B cell (primary cell): ENCODE measurements around the gene LRRC74B. TPM values are rescaled to one million over a fixed set of nuclear protein-coding genes. Genes with fewer than 3 reads are reported as not detected.
A peak's percentile ranks its signal among the peaks of the same experiment; 100 is the strongest.

Experiments
- ATAC-seq: fragments of 200-7000 bp; cut with Tn5 transposase; one replicate; pipeline ENCODE4 v1.10.0; 2021; ENCODE audit warnings: low read depth, mild to moderate bottlenecking, moderate number of reproducible peaks, moderate library complexity
- CTCF ChIA-PET: fragments of 350-600 bp; sonication (Branson Sonifier 250); formaldehyde crosslinking; loops from one replicate; lab custom pipeline; 2021; ENCODE audit warnings: antibody characterized with exemption, inconsistent platforms; lab: Charles Lee
- POLR2A ChIA-PET: fragments of 350-600 bp; sonication (Branson Sonifier 250); formaldehyde crosslinking; loops from one replicate; lab custom pipeline; 2021; ENCODE audit warnings: antibody characterized with exemption; lab: Charles Lee
- DNase-seq: peaks from one replicate; pipeline ENCODE4 v3.0.0; 2013
- H2AFZ ChIP-seq: 2 replicates; pipeline ENCODE4 v1.6.1; 2012; ENCODE audit warnings: mild to moderate bottlenecking, low read depth, low read length; ENCODE audit not compliant: insufficient read depth, poor library complexity, severe bottlenecking
- H3K27ac ChIP-seq, 2 donors: 1 replicate in 1 of 2; 2 replicates in 1 of 2; pipeline ENCODE4 v1.5.1; 2012 to 2013; ENCODE audit warnings: low read length in 2 of 2, mild to moderate bottlenecking in 2 of 2, moderate library complexity in 1 of 2
- H3K27me3 ChIP-seq, 4 experiments: fragments of 200-600 bp in 1 of 4; sonication (generic) in 1 of 4; replicated peaks in 1 of 4; 1 replicate in 2 of 4; 2 replicates in 2 of 4; pipeline versions ENCODE4 v1.6.1 to v1.7.0; 2013 to 2016; ENCODE audit warnings: low read length in 3 of 4, mild to moderate bottlenecking in 2 of 4, mixed read lengths in 1 of 4, moderate library complexity in 1 of 4; ENCODE audit not compliant: insufficient read depth in 4 of 4, control insufficient read depth in 3 of 4; ENCODE audit errors: control extremely low read depth in 1 of 4
- H3K36me3 ChIP-seq, 2 experiments: replicated peaks in 1 of 2; 1 replicate in 1 of 2; 2 replicates in 1 of 2; pipeline versions ENCODE4 v1.6.1 to v1.7.1; 2013; ENCODE audit warnings: low read length in 1 of 2; ENCODE audit not compliant: insufficient read depth in 2 of 2, control insufficient read depth in 1 of 2; ENCODE audit errors: control extremely low read depth in 1 of 2, extremely low read depth in 1 of 2
- H3K4me1 ChIP-seq, 2 donors: fragments of 200-600 bp in 1 of 2; sonication (generic) in 1 of 2; 1 replicate in 1 of 2; 2 replicates in 1 of 2; pipeline versions ENCODE4 v1.5.1 to v1.6.1; 2013 to 2017; ENCODE audit warnings: low read length in 2 of 2; ENCODE audit not compliant: control insufficient read depth in 2 of 2, insufficient read depth in 2 of 2
- H3K4me2 ChIP-seq: replicated peaks from 2 replicates; pipeline ENCODE3; 2012; ENCODE audit warnings: mild to moderate bottlenecking, low read depth, low read length; ENCODE audit not compliant: poor library complexity, severe bottlenecking
- H3K4me3 ChIP-seq, 5 experiments: fragments of 200-600 bp in 1 of 5; sonication (generic) in 1 of 5; 1 replicate in 3 of 5; 2 replicates in 2 of 5; pipeline versions ENCODE4 v1.5.1 to v1.7.0; 2011 to 2016; ENCODE audit warnings: low read length in 4 of 5, mild to moderate bottlenecking in 4 of 5, low read depth in 2 of 5, control low read depth in 1 of 5, moderate library complexity in 1 of 5; ENCODE audit not compliant: insufficient read depth in 1 of 5; ENCODE audit errors: control extremely low read depth in 1 of 5, extremely low read depth in 1 of 5
- H3K79me2 ChIP-seq: fragments of 200-600 bp; sonication (generic); one replicate; pipeline ENCODE4 v1.6.0; 2016; ENCODE audit warnings: low read length; ENCODE audit not compliant: control insufficient read depth, insufficient read depth
- H3K9ac ChIP-seq: fragments of 200-600 bp; sonication (generic); 2 replicates; pipeline ENCODE4 v1.6.1; 2017; ENCODE audit warnings: mild to moderate bottlenecking, low read length, moderate library complexity
- H3K9me3 ChIP-seq, 3 donors: one replicate each; pipeline versions ENCODE4 v1.6.1 to v1.7.1; 2013; ENCODE audit warnings: low read length in 2 of 3; ENCODE audit not compliant: control insufficient read depth in 2 of 3, insufficient read depth in 1 of 3; ENCODE audit errors: control extremely low read depth in 1 of 3
- H4K20me1 ChIP-seq: 2 replicates; pipeline ENCODE4 v1.6.0; 2012; ENCODE audit warnings: mild to moderate bottlenecking, low read length; ENCODE audit not compliant: insufficient read depth, control insufficient read depth, poor library complexity, severe bottlenecking
- H3K27ac Mint-ChIP-seq: one replicate; pipeline ENCODE4 v1.8.0; 2021; ENCODE audit warnings: mixed read lengths
- H3K27me3 Mint-ChIP-seq: one replicate; pipeline ENCODE4 v1.8.0; 2021; ENCODE audit warnings: mixed read lengths
- H3K4me1 Mint-ChIP-seq: one replicate; pipeline ENCODE4 v1.8.0; 2021; ENCODE audit warnings: mixed read lengths
- H3K4me3 Mint-ChIP-seq: one replicate; pipeline ENCODE4 v1.8.0; 2021; ENCODE audit warnings: mixed read lengths
- H3K9me3 Mint-ChIP-seq: one replicate; pipeline ENCODE4 v1.8.0; 2022; ENCODE audit warnings: mixed read lengths; ENCODE audit not compliant: insufficient read depth
- EZH2 ChIP-seq: IDR thresholded peaks from 2 replicates; pipeline ENCODE4 v1.6.1; 2012; ENCODE audit warnings: borderline replicate concordance, low read depth, mild to moderate bottlenecking, moderate library complexity, low read length; ENCODE audit not compliant: insufficient read depth, poor library complexity, severe bottlenecking
- WGBS: methylation state at CpG from one replicate; pipeline ENCODE4 v1.1.5; 2013; ENCODE audit warnings: missing lambda C conversion rate; ENCODE audit not compliant: insufficient coverage; 5-methylcytosine and 5-hydroxymethylcytosine counted together
- intact Hi-C: fragments of 100-400 bp; cut with micrococcal nuclease; formaldehyde crosslinking; loops from one replicate; pipeline ENCODE4 v1.10.0; 2022
- polyA plus RNA-seq: library from polyadenylated mRNA; depleted of rRNA; stranded (reverse); fragments of >200 nt; gene quantifications from 2 replicates; pipeline ENCODE4 v1.2.3, GENCODE V29; 2012
- total RNA-seq, 2 donors: library from RNA; stranded (reverse); fragments of 120-200 nt in 1 of 2; gene quantifications; 1 replicate in 1 of 2; 2 replicates in 1 of 2; pipeline versions ENCODE4 v1.2.3 to v1.2.4, GENCODE V29; 2013 to 2022
- TF ChIP-seq, protein P1 (sequence below): fragments of 200-600 bp; IDR thresholded peaks from one replicate; pipeline ENCODE4 v1.8.0; 2022; ENCODE audit warnings: antibody characterized with exemption, mild to moderate bottlenecking

The LRRC74B gene
- total and polyA plus RNA-seq, 2 donors (not counting 1 experiment from before 2014, with no cell fraction given), result 0.01 to 0.17 TPM

DNA sequence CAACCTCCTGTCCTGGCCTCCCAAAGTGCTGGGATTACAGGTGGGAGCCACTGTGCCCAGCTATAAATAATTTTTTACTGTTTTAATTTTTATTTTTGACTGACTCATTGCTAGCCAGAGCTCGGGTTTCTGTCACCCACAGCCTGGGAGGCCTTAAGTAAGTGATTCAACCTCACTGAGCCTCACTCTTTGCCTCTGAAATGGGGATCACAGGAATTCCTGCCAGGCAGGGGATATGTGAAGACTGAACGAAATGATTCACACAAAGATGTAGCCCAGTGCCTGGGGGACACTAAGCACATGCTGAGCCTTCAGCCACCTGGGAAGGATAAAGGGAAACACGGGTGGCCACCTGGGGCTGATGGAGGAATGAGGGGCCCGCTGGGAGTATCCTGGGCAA, 3.8 kb upstream of the LRRC74B start:
- peaks cover 33% of the 10 kb centered on the region for H3K27me3 Mint-ChIP-seq
- 90% methylated on average over 4 of the region's 4 CpGs for WGBS
- Histone ChIP-seq H3K36me3 (no peaks in the 10 kb centered on the region), H2AFZ (no peak overlapping the region), H3K27ac (no peak overlapping the region), H3K4me1 (peaks cover 23 to 24% of the 10 kb centered on the region in 2 donors), H3K79me2 (no peaks in the 10 kb centered on the region), H3K27me3 (peaks cover 0 to 30% (median 9%) of the 10 kb centered on the region in 4 experiments), H3K9me3 (no peaks in the 10 kb centered on the region), H3K9ac (no peak overlapping the region), H3K4me2 (no peak overlapping the region), H4K20me1 (no peaks in the 10 kb centered on the region), H3K4me3 (no peak overlapping the region)
- ATAC-seq, result no peak
- no peaks in the 10 kb centered on the region for H3K9me3 Mint-ChIP-seq
- DNase-seq, result no peak
- TF ChIP-seq, protein P1, sequence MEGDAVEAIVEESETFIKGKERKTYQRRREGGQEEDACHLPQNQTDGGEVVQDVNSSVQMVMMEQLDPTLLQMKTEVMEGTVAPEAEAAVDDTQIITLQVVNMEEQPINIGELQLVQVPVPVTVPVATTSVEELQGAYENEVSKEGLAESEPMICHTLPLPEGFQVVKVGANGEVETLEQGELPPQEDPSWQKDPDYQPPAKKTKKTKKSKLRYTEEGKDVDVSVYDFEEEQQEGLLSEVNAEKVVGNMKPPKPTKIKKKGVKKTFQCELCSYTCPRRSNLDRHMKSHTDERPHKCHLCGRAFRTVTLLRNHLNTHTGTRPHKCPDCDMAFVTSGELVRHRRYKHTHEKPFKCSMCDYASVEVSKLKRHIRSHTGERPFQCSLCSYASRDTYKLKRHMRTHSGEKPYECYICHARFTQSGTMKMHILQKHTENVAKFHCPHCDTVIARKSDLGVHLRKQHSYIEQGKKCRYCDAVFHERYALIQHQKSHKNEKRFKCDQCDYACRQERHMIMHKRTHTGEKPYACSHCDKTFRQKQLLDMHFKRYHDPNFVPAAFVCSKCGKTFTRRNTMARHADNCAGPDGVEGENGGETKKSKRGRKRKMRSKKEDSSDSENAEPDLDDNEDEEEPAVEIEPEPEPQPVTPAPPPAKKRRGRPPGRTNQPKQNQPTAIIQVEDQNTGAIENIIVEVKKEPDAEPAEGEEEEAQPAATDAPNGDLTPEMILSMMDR, result no peak
- TF ChIP-seq EZH2, result no peak
- ChIA-PET CTCF (no interaction called here), POLR2A (no interaction called here)
- H3K27ac Mint-ChIP-seq, result no peak overlapping the region
- H3K4me3 Mint-ChIP-seq, result no peak overlapping the region
- intact Hi-C loops, result loop anchor here (10.0 kb wide), 1 partner anchor 57 kb away; the partner anchor contains the start of gene LZTR1
- peaks cover 20% of the 10 kb centered on the region for H3K4me1 Mint-ChIP-seq

DNA sequence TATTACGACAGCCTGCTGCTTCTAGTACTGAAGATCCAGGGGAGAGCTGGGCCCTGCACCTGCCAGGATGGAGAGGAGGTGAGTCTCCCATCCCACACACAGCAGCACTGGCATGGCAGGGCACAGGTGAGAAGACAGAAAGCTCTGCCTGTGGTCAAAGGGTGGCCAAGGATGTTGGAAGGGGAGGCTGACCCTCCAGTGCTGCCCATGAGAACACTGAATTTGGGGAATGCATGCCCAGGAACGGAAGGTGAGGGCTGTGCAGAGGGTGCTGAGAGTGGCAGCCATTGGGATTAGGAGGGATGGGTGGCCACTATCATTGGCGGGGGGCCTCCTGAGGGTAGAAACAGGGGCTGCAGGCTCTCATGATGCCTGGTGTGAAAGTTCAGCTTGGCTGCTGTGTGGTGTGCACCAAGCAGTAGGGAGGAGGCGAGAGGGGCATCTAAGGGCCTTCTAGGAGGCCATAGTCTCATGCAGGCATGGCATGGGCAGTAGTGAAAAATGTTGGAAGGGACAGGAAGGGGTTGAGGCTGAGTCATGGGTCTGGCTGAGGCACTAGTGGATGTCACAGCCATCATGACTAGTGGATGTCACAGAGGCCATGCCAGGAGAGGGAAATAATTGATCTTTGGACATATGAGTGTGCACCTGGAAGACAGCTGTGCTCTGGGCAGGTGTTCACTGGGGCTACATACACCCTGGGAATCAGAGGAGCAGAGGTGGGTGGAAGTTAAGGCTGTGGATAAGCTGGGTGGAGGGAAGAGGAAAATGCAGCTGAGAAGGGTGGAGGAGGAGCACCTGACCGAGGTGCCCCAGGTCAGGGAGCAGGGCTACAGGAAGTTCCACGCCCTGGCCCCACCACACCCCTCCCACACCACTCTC, 2.5 kb upstream of the LRRC74B start:
- H3K79me2 ChIP-seq, result no peaks in the 10 kb centered on the region
- ChIA-PET POLR2A (no interaction called here), CTCF (interaction anchor here (0.6 kb wide), 1 partner anchor 84 kb away, joined by 3 read pairs; no protein-coding TSS in a partner anchor)
- WGBS, result 81% methylated on average over 5 of the region's 6 CpGs
- Mint-ChIP-seq H3K4me1 (peaks cover 20% of the 10 kb centered on the region), H3K27ac (no peak overlapping the region), H3K9me3 (no peaks in the 10 kb centered on the region), H3K27me3 (peaks cover 33% of the 10 kb centered on the region), H3K4me3 (peak overlapping the region; percentile 51)
- peaks cover 23 to 24% of the 10 kb centered on the region in 2 donors for H3K4me1 ChIP-seq
- intact Hi-C loops, result loop anchor here (10.0 kb wide), 1 partner anchor 58 kb away; the partner anchor contains the start of gene LZTR1
- no peak overlapping the region for H3K4me3 ChIP-seq
- TF ChIP-seq, protein P1, result no peak
- no peak for TF ChIP-seq EZH2
- no peaks in the 10 kb centered on the region for H3K9me3 ChIP-seq
- no peak overlapping the region for H3K9ac ChIP-seq
- H2AFZ ChIP-seq, result no peak overlapping the region
- H3K27me3 ChIP-seq, result peaks cover 0 to 30% (median 9%) of the 10 kb centered on the region in 4 experiments
- no peaks in the 10 kb centered on the region for H4K20me1 ChIP-seq
- H3K4me2 ChIP-seq, result no peak overlapping the region
- no peak overlapping the region for H3K27ac ChIP-seq
- no peak for DNase-seq
- no peak for ATAC-seq
- H3K36me3 ChIP-seq, result no peaks in the 10 kb centered on the region
